ENCODE results near the gene ZNF274. TPM values are rescaled to one million over a fixed set of nuclear protein-coding genes. Genes with fewer than 3 reads are reported as not detected.
A peak's percentile ranks its signal among the peaks of the same experiment; 100 is the strongest.

ZNF274 gene
- total RNA-seq, 6 donors from 2014 or later = 19.0 to 63.9 (median 26.4) TPM

GRCh38 chr19:58217607-58218391 lies 34.9 kb downstream of the ZNF274 start:
- ATAC-seq (ENCODE audit: low FRiP score in 2 of 2) (peak in 1 of 2 donors; percentile 57), DNase-seq (peak in 1 of 2 donors; percentile 70)
- H3K4me1 ChIP-seq = no peaks in the 10 kb centered on the region
- TF ChIP-seq CTCF (IDR thresholded peaks at IDR 0.05) (no peak), EP300 (IDR thresholded peaks at IDR 0.05) (no peak), POLR2AphosphoS5 (IDR thresholded peaks at IDR 0.05) (no peak), POLR2A (IDR thresholded peaks at IDR 0.05) (no peak)
- 94 to 97% methylated on average over 25 of the region's 25 CpGs for WGBS, 2 donors
- H3K4me3 ChIP-seq = no peak overlapping the region
- H3K27me3 ChIP-seq = no peaks in the 10 kb centered on the region
- H3K9me3 ChIP-seq = peaks cover 56 to 94% (median 78%) of the 10 kb centered on the region in 4 donors
- peaks cover 3 to 12% (median 8%) of the 10 kb centered on the region in 4 donors for H3K36me3 ChIP-seq
- no peak overlapping the region for H3K27ac ChIP-seq

- WGBS, 2 donors = 39 to 55% methylated on average over 9 of the region's 9 CpGs
- TF ChIP-seq POLR2AphosphoS5 (IDR thresholded peaks at IDR 0.05) (no peak), CTCF (IDR thresholded peaks at IDR 0.05) (peak in 1 of 6 experiments; percentile 17)
- no peaks in the 10 kb centered on the region for H3K27me3 ChIP-seq
- no peak overlapping the region for H3K27ac ChIP-seq
- H3K9me3 ChIP-seq = peaks cover 45 to 92% (median 69%) of the 10 kb centered on the region in 4 donors
- peaks cover 0 to under 1% (median 0%) of the 10 kb centered on the region in 4 donors for H3K36me3 ChIP-seq
- H3K4me1 ChIP-seq = no peaks in the 10 kb centered on the region
- no peak for DNase-seq
- ATAC-seq (ENCODE audit: low FRiP score in 2 of 2) = no peak
- H3K4me3 ChIP-seq = no peak overlapping the region
Measured at GRCh38 chr19:58218899-58219298, 36.0 kb downstream of the ZNF274 start.

- ATAC-seq (ENCODE audit: low FRiP score in 2 of 2) = no peak
- no peak for TF ChIP-seq POLR2AphosphoS5 (IDR thresholded peaks at IDR 0.05)
- TF ChIP-seq EP300 (IDR thresholded peaks at IDR 0.05) = no peak
- TF ChIP-seq CTCF (IDR thresholded peaks at IDR 0.05) = no peak
- TF ChIP-seq POLR2A (IDR thresholded peaks at IDR 0.05) = no peak
- H3K27ac ChIP-seq = peak overlapping the region; percentile 68 to 91 (median 82)
- WGBS, 2 donors = 12 to 21% methylated on average over 12 to 21 of the region's 23 CpGs
- peak overlapping the region; percentile 57 to 85 (median 66) for H3K4me3 ChIP-seq
- no peaks in the 10 kb centered on the region for H3K27me3 ChIP-seq
- H3K9me3 ChIP-seq = peaks cover 14 to 52% (median 35%) of the 10 kb centered on the region in 4 donors
- DNase-seq = peak in 1 of 2 donors; percentile 23
- peaks cover 6 to 33% (median 26%) of the 10 kb centered on the region in 4 donors for H3K36me3 ChIP-seq
- H3K4me1 ChIP-seq = peaks cover 11 to 20% (median 14%) of the 10 kb centered on the region in 4 donors
Measured at GRCh38 chr19:58227964-58228584, 45.2 kb downstream of the ZNF274 start.

- 0% methylated on average over 1 to 22 of the region's 62 CpGs for WGBS, 2 donors
- DNase-seq (peak; percentile 83 to 94), ATAC-seq (ENCODE audit: low FRiP score in 2 of 2) (peak; percentile 90 to 91)
- Histone ChIP-seq H3K36me3 (peaks cover 6 to 39% (median 32%) of the 10 kb centered on the region in 4 donors), H3K27ac (peak within 1 kb of the TSS; percentile 68 to 91 (median 82)), H3K27me3 (no peaks in the 10 kb centered on the region), H3K4me1 (peaks cover 11 to 20% (median 14%) of the 10 kb centered on the region in 4 donors), H3K9me3 (peaks cover 19 to 58% (median 38%) of the 10 kb centered on the region in 4 donors), H3K4me3 (peak within 1 kb of the TSS; percentile 57 to 85 (median 66))
- peak in 2 of 4 donors; percentile 49 to 66 for TF ChIP-seq POLR2A (IDR thresholded peaks at IDR 0.05)
- peak in 2 of 6 experiments; percentile 29 to 42 for TF ChIP-seq CTCF (IDR thresholded peaks at IDR 0.05)
- TF ChIP-seq EP300 (IDR thresholded peaks at IDR 0.05) = no peak
- TF ChIP-seq POLR2AphosphoS5 (IDR thresholded peaks at IDR 0.05) = peak in 1 of 2 donors; percentile 76
Measured at GRCh38 chr19:58228585-58229254, 45.9 kb downstream of the ZNF274 start, which contains the start of gene ZNF544. ZNF544 (plus strand) TSS chr19:58228914; CDS start chr19:58244024, 15,110 bp downstream.
